Astrocyte (in vitro differentiated cells and primary cell): Measurements from ENCODE around the gene STK36. TPM values are rescaled to one million over a fixed set of nuclear protein-coding genes. Genes with fewer than 3 reads are reported as not detected.
A peak's percentile ranks its signal among the peaks of the same experiment; 100 is the strongest.

Experiments used
- DNase-seq: peaks from one replicate; pipeline ENCODE4 v3.0.0-alpha.2; 2010; ENCODE audit warnings: low read depth
- FAIRE-seq: peaks from 2 replicates; lab custom pipeline; 2011; peaks lifted over from hg19 to GRCh38; lab: Jason Lieb, UNC
- H2AFZ ChIP-seq: 2 replicates; pipeline ENCODE4 v1.6.0; 2012; ENCODE audit warnings: low read depth, low read length, inconsistent platforms
- H3K27ac ChIP-seq: 2 replicates; pipeline ENCODE4 v1.5.1; 2011; ENCODE audit warnings: low read depth, low read length, inconsistent platforms
- H3K27me3 ChIP-seq: 2 replicates; pipeline ENCODE4 v1.6.0; 2011; ENCODE audit warnings: low read length, inconsistent platforms; ENCODE audit not compliant: insufficient read depth
- H3K36me3 ChIP-seq: 2 replicates; pipeline ENCODE4 v1.5.1; 2011; ENCODE audit warnings: low read length, inconsistent platforms; ENCODE audit not compliant: insufficient read depth
- H3K4me1 ChIP-seq: 2 replicates; pipeline ENCODE4 v1.5.1; 2011; ENCODE audit warnings: low read length, inconsistent platforms; ENCODE audit not compliant: insufficient read depth
- H3K4me2 ChIP-seq: 2 replicates; pipeline ENCODE4 v1.6.0; 2012; ENCODE audit warnings: low read length, inconsistent platforms
- H3K4me3 ChIP-seq: 2 replicates; pipeline ENCODE4 v1.5.1; 2011; ENCODE audit warnings: low read depth, mild to moderate bottlenecking, low read length, inconsistent platforms; ENCODE audit not compliant: insufficient read depth
- H3K79me2 ChIP-seq: 2 replicates; pipeline ENCODE4 v1.6.0; 2012; ENCODE audit warnings: mild to moderate bottlenecking, low read length, inconsistent platforms; ENCODE audit not compliant: insufficient read depth
- H3K9ac ChIP-seq: 2 replicates; pipeline ENCODE4 v1.6.0; 2012; ENCODE audit warnings: mild to moderate bottlenecking, low read length, inconsistent platforms
- H3K9me3 ChIP-seq: 2 replicates; pipeline ENCODE4 v1.5.1; 2012; ENCODE audit warnings: low read depth, mild to moderate bottlenecking, low read length, inconsistent platforms; ENCODE audit not compliant: insufficient read depth
- H4K20me1 ChIP-seq: 2 replicates; pipeline ENCODE4 v1.6.0; 2012; ENCODE audit warnings: low read length, inconsistent platforms; ENCODE audit not compliant: insufficient read depth
- H3K27ac Mint-ChIP-seq: one replicate; pipeline ENCODE4 v1.8.0; 2021; ENCODE audit warnings: mild to moderate bottlenecking, mixed read lengths; ENCODE audit not compliant: unreplicated experiment
- H3K27me3 Mint-ChIP-seq: one replicate; pipeline ENCODE4 v1.8.0; 2021; ENCODE audit warnings: low read depth, mixed read lengths; ENCODE audit not compliant: unreplicated experiment
- H3K36me3 Mint-ChIP-seq: one replicate; pipeline ENCODE4 v1.8.0; 2021; ENCODE audit warnings: low read depth, mixed read lengths; ENCODE audit not compliant: unreplicated experiment
- H3K4me1 Mint-ChIP-seq: one replicate; pipeline ENCODE4 v1.8.0; 2021; ENCODE audit warnings: low read depth, mixed read lengths; ENCODE audit not compliant: unreplicated experiment
- H3K4me3 Mint-ChIP-seq: one replicate; pipeline ENCODE4 v1.8.0; 2021; ENCODE audit warnings: mild to moderate bottlenecking, moderate library complexity, mixed read lengths; ENCODE audit not compliant: unreplicated experiment
- H3K9me3 Mint-ChIP-seq: one replicate; pipeline ENCODE4 v1.8.0; 2021; ENCODE audit warnings: mild to moderate bottlenecking, mixed read lengths; ENCODE audit not compliant: unreplicated experiment
- EZH2 ChIP-seq: IDR thresholded peaks from 2 replicates; pipeline ENCODE4 v1.6.1; 2012; ENCODE audit warnings: mild to moderate bottlenecking, low read length, inconsistent platforms; ENCODE audit not compliant: insufficient read depth
- total RNA-seq: library from RNA; stranded (reverse); gene quantifications from 2 replicates; pipeline ENCODE4 v1.2.1, GENCODE V29; 2021
- TF ChIP-seq, protein P1 (sequence below): IDR thresholded peaks from 2 replicates; pipeline ENCODE4 v1.5.1; 2011; ENCODE audit warnings: low read depth, mild to moderate bottlenecking, inconsistent platforms, low read length, moderate library complexity; ENCODE audit not compliant: insufficient read depth

Gene STK36
- total RNA-seq, 1 donor from 2014 or later, result 42.6 TPM

DNA sequence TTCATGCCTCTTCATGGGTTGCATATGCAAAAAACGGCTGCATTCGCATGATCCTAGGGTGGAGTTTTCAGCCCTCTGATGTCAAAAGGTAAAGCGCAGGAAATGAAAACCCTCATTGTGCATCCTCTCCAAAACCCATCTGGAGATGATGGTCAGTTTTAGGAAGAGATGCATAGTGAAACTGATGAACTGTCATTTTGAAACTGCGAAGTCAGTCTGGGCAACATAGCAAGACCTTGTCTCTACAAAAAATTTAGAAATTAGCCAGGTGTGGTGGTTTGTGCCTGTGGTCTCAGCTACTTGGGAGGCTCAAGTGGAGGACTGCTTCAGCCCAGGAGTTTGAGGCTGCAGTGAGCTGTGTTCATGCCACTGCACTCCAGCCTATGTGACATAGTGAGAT lies 36.2 kb downstream of the STK36 start:
- DNase-seq (no peak), FAIRE-seq (no peak)
- no peak overlapping the region for H3K27ac ChIP-seq
- peaks cover 7% of the 10 kb centered on the region for H3K4me1 Mint-ChIP-seq
- no peak overlapping the region for H3K4me3 Mint-ChIP-seq
- no peak overlapping the region for H3K9ac ChIP-seq
- H3K9me3 ChIP-seq, result no peaks in the 10 kb centered on the region
- no peaks in the 10 kb centered on the region for H3K27me3 ChIP-seq
- peaks cover 20% of the 10 kb centered on the region for H3K79me2 ChIP-seq
- H3K27ac Mint-ChIP-seq, result no peak overlapping the region
- no peaks in the 10 kb centered on the region for H3K27me3 Mint-ChIP-seq
- H3K4me2 ChIP-seq, result no peak overlapping the region
- TF ChIP-seq, protein P1, sequence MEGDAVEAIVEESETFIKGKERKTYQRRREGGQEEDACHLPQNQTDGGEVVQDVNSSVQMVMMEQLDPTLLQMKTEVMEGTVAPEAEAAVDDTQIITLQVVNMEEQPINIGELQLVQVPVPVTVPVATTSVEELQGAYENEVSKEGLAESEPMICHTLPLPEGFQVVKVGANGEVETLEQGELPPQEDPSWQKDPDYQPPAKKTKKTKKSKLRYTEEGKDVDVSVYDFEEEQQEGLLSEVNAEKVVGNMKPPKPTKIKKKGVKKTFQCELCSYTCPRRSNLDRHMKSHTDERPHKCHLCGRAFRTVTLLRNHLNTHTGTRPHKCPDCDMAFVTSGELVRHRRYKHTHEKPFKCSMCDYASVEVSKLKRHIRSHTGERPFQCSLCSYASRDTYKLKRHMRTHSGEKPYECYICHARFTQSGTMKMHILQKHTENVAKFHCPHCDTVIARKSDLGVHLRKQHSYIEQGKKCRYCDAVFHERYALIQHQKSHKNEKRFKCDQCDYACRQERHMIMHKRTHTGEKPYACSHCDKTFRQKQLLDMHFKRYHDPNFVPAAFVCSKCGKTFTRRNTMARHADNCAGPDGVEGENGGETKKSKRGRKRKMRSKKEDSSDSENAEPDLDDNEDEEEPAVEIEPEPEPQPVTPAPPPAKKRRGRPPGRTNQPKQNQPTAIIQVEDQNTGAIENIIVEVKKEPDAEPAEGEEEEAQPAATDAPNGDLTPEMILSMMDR, result no peak
- TF ChIP-seq EZH2, result no peak
- no peaks in the 10 kb centered on the region for H3K4me1 ChIP-seq
- no peaks in the 10 kb centered on the region for H3K36me3 ChIP-seq
- H4K20me1 ChIP-seq, result no peaks in the 10 kb centered on the region
- no peak overlapping the region for H3K4me3 ChIP-seq
- no peak overlapping the region for H2AFZ ChIP-seq
- H3K9me3 Mint-ChIP-seq, result no peaks in the 10 kb centered on the region
- H3K36me3 Mint-ChIP-seq, result peaks cover 2% of the 10 kb centered on the region

DNA sequence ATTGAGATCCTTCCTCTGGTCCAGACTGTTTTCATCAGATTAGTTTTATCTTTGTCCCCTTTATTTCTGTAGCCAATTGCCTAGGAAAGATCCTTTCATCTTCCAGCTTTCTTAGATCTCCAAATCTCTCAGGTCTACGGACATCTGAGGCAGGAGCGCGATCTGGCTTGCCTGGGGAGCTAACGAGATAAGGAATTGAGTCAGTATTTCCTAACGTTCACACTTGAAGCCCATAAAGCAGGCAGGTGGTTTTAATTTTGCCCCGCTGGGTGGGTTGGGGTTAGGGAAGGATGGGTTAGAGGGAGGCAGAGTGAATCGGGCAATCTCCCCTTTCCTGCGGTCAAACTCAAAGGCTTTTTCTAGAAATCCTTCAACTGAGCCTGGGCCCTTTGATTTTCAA lies 38.0 kb downstream of the STK36 start:
- H3K79me2 ChIP-seq, result peaks cover 36% of the 10 kb centered on the region
- DNase-seq (no peak), FAIRE-seq (no peak)
- Mint-ChIP-seq H3K4me3 (peak overlapping the region; percentile 47), H3K36me3 (peaks cover 4% of the 10 kb centered on the region), H3K27me3 (no peaks in the 10 kb centered on the region), H3K27ac (no peak overlapping the region), H3K9me3 (no peaks in the 10 kb centered on the region), H3K4me1 (peaks cover 6% of the 10 kb centered on the region)
- no peaks in the 10 kb centered on the region for H3K9me3 ChIP-seq
- no peaks in the 10 kb centered on the region for H3K4me1 ChIP-seq
- no peak overlapping the region for H3K4me3 ChIP-seq
- TF ChIP-seq, protein P1, result no peak
- TF ChIP-seq EZH2, result no peak
- peak overlapping the region; percentile 88 for H3K4me2 ChIP-seq
- H3K27me3 ChIP-seq, result no peaks in the 10 kb centered on the region
- H2AFZ ChIP-seq, result peak overlapping the region; percentile 83
- no peaks in the 10 kb centered on the region for H3K36me3 ChIP-seq
- no peak overlapping the region for H3K9ac ChIP-seq
- no peak overlapping the region for H3K27ac ChIP-seq
- H4K20me1 ChIP-seq, result peaks cover 9% of the 10 kb centered on the region

DNA sequence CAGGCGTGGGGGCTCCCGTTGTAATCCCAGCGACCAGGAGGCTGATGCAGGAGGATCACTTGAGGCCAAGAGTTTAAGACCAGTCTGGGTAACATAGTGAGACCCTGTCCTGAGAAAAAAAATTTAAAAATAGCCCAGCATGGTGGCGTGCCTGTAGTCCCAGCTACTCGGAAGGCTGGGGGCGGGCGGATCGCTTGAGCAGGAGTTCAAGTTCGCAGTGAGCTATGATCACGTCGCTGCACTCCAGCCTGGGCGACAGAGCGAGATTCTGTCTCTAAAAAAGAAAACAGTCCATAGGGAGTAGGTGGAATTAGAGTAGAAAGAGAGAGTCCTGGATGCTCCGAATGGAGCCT lies 38.4 kb downstream of the STK36 start:
- H3K4me2 ChIP-seq, result peak overlapping the region; percentile 88
- H3K9me3 ChIP-seq, result no peaks in the 10 kb centered on the region
- peaks cover 40% of the 10 kb centered on the region for H3K79me2 ChIP-seq
- no peak for DNase-seq
- Mint-ChIP-seq H3K27me3 (no peaks in the 10 kb centered on the region), H3K4me3 (peak overlapping the region; percentile 98), H3K9me3 (no peaks in the 10 kb centered on the region), H3K36me3 (peaks cover 4% of the 10 kb centered on the region), H3K4me1 (peaks cover 6% of the 10 kb centered on the region), H3K27ac (peak overlapping the region; percentile 53)
- H3K4me1 ChIP-seq, result no peaks in the 10 kb centered on the region
- TF ChIP-seq, protein P1, result no peak
- no peak for TF ChIP-seq EZH2
- peaks cover 12% of the 10 kb centered on the region for H4K20me1 ChIP-seq
- H2AFZ ChIP-seq, result peak overlapping the region; percentile 83
- FAIRE-seq, result no peak
- H3K27ac ChIP-seq, result no peak overlapping the region
- H3K36me3 ChIP-seq, result no peaks in the 10 kb centered on the region
- peak overlapping the region; percentile 82 for H3K4me3 ChIP-seq
- H3K27me3 ChIP-seq, result no peaks in the 10 kb centered on the region
- H3K9ac ChIP-seq, result peak overlapping the region; percentile 23
